ENCODE results near the gene SERBP1. TPM values are rescaled to one million over a fixed set of nuclear protein-coding genes. Genes with fewer than 3 reads are reported as not detected.

The SERBP1 gene
- total RNA-seq, 4 donors from 2014 or later: 282 to 394 (median 357) TPM

DNA sequence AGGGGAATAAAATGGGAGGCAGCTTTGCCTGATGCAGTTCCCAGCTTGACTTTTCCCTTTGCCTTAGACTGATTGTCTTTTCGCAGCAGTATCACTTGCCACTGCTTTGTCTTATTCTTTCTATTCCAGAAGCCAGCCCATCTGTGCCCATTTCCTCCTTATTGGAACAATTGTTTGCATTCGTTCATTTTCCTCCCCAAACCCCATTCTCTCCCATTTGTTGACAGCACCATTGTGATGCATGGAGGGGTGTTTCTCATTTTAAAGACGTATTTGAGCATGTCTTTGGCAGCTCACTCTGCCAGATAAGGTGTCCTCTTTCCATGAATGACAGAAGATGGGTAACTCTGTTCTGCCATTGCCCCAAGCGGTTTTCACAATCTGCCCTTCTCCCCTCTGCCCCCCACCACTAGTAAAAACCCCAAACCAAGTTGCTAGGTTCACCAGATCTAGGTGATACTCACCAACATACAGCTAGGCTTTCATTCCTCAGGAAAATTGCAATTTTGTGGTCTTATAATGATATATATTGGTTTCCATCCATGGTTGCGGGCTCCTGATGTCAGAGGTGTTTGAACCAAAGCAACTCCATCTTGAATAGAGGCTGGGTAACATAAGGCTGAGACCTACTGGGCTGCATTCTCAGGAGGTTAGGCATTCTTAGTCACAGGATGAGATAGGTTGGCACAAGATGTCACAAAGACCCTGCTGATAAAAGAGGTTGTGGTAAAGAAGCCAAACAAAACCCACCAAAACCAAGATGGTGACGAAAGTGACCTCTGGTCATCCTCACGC is 30.8 kb downstream of the SERBP1 start:
- Histone ChIP-seq H3K27ac (no peak overlapping the region), H3K36me3 (peaks cover 0 to 29% (median 0%) of the 10 kb centered on the region in 3 donors), H3K27me3 (no peaks in the 10 kb centered on the region), H3K4me3 (no peak overlapping the region), H3K4me1 (peaks cover 0 to 14% (median 0%) of the 10 kb centered on the region in 3 donors), H3K9me3 (no peaks in the 10 kb centered on the region)
- TF ChIP-seq, protein P1, sequence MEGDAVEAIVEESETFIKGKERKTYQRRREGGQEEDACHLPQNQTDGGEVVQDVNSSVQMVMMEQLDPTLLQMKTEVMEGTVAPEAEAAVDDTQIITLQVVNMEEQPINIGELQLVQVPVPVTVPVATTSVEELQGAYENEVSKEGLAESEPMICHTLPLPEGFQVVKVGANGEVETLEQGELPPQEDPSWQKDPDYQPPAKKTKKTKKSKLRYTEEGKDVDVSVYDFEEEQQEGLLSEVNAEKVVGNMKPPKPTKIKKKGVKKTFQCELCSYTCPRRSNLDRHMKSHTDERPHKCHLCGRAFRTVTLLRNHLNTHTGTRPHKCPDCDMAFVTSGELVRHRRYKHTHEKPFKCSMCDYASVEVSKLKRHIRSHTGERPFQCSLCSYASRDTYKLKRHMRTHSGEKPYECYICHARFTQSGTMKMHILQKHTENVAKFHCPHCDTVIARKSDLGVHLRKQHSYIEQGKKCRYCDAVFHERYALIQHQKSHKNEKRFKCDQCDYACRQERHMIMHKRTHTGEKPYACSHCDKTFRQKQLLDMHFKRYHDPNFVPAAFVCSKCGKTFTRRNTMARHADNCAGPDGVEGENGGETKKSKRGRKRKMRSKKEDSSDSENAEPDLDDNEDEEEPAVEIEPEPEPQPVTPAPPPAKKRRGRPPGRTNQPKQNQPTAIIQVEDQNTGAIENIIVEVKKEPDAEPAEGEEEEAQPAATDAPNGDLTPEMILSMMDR (IDR thresholded peaks at IDR 0.05): no peak
- TF ChIP-seq POLR2A (IDR thresholded peaks at IDR 0.05): no peak
- WGBS, 2 donors: 80 to 81% methylated on average over 7 of the region's 7 CpGs
- intact Hi-C loops (cut with DNase I): no loop called here
- DNase-seq: no peak

DNA sequence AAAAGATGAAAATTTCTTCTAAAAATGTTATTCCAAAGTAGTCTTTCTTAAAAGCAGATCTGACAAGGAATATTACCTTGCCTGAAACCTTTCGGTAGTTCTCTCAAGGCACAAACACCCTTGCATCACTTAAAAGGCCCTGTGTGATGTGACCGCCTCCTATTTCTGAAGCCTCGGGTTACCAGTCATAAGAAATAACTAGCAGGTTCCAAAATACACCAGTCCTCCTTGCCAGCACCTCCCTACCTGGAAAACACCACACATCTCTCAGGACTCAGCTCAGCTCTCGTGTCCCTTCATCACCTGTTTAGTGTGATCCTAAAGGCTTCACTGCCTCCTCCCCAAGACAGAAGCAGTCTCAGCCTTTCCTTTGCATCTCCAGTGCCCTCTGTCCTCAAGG is 35.7 kb downstream of the SERBP1 start:
- Histone ChIP-seq H3K27me3 (no peaks in the 10 kb centered on the region), H3K4me1 (peaks cover 0 to 40% (median 23%) of the 10 kb centered on the region in 3 donors), H3K36me3 (peaks cover 0 to 29% (median 0%) of the 10 kb centered on the region in 3 donors), H3K27ac (no peak overlapping the region), H3K9me3 (no peaks in the 10 kb centered on the region), H3K4me3 (no peak overlapping the region)
- TF ChIP-seq POLR2A (IDR thresholded peaks at IDR 0.05): no peak
- TF ChIP-seq, protein P1 (IDR thresholded peaks at IDR 0.05): no peak
- intact Hi-C loops (cut with DNase I): no loop called here
- WGBS, 2 donors: 93 to 95% methylated on average over 4 of the region's 4 CpGs
- DNase-seq: no peak

DNA sequence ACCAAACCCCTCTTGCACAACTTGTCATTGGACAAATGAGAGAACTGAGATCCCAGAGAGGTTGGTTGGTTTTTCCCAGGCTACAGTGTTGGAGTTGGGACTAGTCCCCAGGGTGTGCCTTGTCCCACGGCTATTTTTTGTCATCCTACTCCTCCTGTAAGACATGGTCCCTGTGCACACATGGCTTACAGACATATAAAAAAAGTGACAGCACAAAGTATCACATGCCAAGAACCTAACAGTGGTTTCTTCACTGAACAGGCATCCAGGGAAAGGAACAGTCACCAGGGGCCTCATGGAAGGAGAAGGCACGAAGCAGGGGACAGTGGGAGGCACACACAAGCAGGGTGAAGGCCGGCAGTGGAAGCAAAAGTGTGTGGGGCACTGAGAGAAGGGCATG is 36.5 kb downstream of the SERBP1 start:
- peak overlapping the region; percentile 11 to 70 (median 44) for H3K27ac ChIP-seq
- no peak overlapping the region for H3K4me3 ChIP-seq
- 53 to 64% methylated on average over 3 of the region's 3 CpGs for WGBS, 2 donors
- peaks cover 0 to 29% (median 0%) of the 10 kb centered on the region in 3 donors for H3K36me3 ChIP-seq
- intact Hi-C loops (cut with DNase I): no loop called here
- no peaks in the 10 kb centered on the region for H3K9me3 ChIP-seq
- no peak for TF ChIP-seq POLR2A (IDR thresholded peaks at IDR 0.05)
- TF ChIP-seq, protein P1 (IDR thresholded peaks at IDR 0.05): no peak
- DNase-seq: no peak
- H3K27me3 ChIP-seq: no peaks in the 10 kb centered on the region
- peaks cover 0 to 42% (median 23%) of the 10 kb centered on the region in 3 donors for H3K4me1 ChIP-seq

DNA sequence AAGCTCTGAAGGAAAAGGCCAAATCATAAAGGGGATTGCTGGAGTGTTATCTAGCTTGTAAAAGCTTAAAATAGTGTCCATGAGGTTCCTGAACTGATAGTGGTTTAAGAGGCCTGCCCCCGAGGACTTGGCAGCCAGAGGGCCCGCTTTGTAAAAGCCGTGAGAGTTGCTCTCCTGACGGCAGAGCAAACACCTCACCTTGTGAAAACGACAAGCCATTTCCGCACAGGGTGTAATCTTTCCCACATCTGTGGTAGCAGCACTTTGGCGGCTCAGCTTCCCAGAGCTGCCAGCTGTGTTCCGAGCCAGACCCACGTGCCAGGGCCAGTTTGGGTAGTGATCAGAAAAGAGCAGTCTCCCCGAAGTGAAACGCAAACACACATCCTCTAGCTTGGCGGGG is 37.0 kb downstream of the SERBP1 start:
- 39 to 72% methylated on average over 5 to 9 of the region's 12 CpGs for WGBS, 2 donors
- intact Hi-C loops (cut with DNase I): no loop called here
- H3K4me3 ChIP-seq: no peak overlapping the region
- H3K27me3 ChIP-seq: no peaks in the 10 kb centered on the region
- H3K36me3 ChIP-seq: peaks cover 0 to 29% (median 0%) of the 10 kb centered on the region in 3 donors
- H3K27ac ChIP-seq: peak overlapping the region; percentile 11 to 70 (median 44)
- DNase-seq: no peak
- peaks cover 0 to 42% (median 23%) of the 10 kb centered on the region in 3 donors for H3K4me1 ChIP-seq
- no peak for TF ChIP-seq POLR2A (IDR thresholded peaks at IDR 0.05)
- TF ChIP-seq, protein P1 (IDR thresholded peaks at IDR 0.05): no peak
- H3K9me3 ChIP-seq: no peaks in the 10 kb centered on the region
